GM12892 (cell line): ENCODE measurements around the gene SFXN5.

Experiments used
- POLR2A ChIP-seq: IDR thresholded peaks from 2 replicates; pipeline ENCODE4 v1.6.1; 2011; ENCODE audit warnings: low read depth, low read length, control low read depth
- TAF1 ChIP-seq: IDR thresholded peaks from 2 replicates; pipeline ENCODE4 v1.6.1; 2011; ENCODE audit warnings: low read depth, mild to moderate bottlenecking, control low read depth, low read length, borderline replicate concordance

- TF ChIP-seq POLR2A: no peak
- no peak for TF ChIP-seq TAF1
These were observed 140.1 kb downstream of the SFXN5 start for GRCh38 chr2:72931280-72931910.
